Loucy (cell line): ENCODE measurements around the gene DUS3L.

Experiments
- CTCF ChIP-seq: fragments of 200-600 bp; sonication (generic); conservative IDR thresholded peaks from 2 replicates; pipeline ENCODE4 v1.5.1; 2014; ENCODE audit warnings: mild to moderate bottlenecking, antibody characterized with exemption, low read length
- EZH2phosphoT487 ChIP-seq: fragments of 200-600 bp; IDR thresholded peaks from 2 replicates; pipeline ENCODE4 v1.6.1; 2018; ENCODE audit warnings: antibody characterized with exemption, mild to moderate bottlenecking, moderate library complexity, borderline replicate concordance

- TF ChIP-seq CTCF (no peak), EZH2phosphoT487 (no peak)
These were observed 41.5 kb downstream of the DUS3L start for GRCh38 chr19:5749505-5749904.
